D721Med (cell line): Measurements from ENCODE around the gene BPHL.
A peak's percentile ranks its signal among the peaks of the same experiment; 100 is the strongest.
"Not testable (repeated sequence)": the region's sequence is repeated elsewhere in the genome, so short reads cannot be mapped to it uniquely, and the experiment has no call there.

Experiments
- DNase-seq: peaks from one replicate; pipeline ENCODE4 v3.0.0; 2011; ENCODE audit warnings: low spot score; ENCODE audit not compliant: insufficient read length
- FAIRE-seq: peaks from 2 replicates; lab custom pipeline; 2011; peaks lifted over from hg19 to GRCh38; lab: Jason Lieb, UNC
- TF ChIP-seq, protein P1 (sequence below): IDR thresholded peaks from 2 replicates; pipeline ENCODE4 v1.5.1; 2012; ENCODE audit warnings: mild to moderate bottlenecking, control low read depth; ENCODE audit not compliant: insufficient read depth; ENCODE audit errors: missing control alignments

The BPHL gene

DNA sequence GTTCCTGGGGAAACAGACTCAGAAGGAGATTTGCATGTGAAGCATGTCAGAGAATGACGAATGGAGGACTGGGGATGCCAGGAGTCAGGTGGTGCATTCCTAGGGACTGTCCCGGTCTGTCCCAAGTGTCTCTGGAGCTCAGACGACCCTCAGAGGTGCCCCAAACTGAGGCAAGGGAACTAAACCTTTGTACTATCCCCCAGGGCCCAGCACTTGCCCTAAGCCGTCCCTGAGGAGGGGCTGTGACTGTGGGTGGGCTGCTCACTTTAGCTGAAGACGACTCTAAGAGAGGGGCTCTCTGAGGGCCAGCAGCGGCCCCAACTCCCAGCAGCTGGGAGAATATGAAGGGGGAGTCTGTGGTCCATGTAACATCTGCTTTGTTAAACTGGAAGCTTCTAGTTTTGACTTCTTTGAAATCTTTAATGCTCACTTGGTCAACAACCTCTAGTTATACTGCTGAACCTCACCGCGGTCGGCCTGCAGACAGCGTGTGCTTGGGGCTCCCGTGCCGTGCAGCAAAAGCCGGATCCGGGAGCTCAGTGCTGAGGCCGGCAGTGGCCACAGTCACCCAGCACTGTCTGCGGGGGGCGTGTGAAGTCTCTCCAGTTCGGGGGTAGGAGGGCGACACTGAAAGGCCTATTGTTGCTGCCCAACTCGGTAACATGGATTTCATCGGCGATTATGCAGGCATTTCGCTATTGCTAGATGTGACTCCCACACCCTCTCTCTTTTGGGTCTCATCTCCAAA is 74.8 kb downstream of the BPHL start:
- TF ChIP-seq, protein P1, sequence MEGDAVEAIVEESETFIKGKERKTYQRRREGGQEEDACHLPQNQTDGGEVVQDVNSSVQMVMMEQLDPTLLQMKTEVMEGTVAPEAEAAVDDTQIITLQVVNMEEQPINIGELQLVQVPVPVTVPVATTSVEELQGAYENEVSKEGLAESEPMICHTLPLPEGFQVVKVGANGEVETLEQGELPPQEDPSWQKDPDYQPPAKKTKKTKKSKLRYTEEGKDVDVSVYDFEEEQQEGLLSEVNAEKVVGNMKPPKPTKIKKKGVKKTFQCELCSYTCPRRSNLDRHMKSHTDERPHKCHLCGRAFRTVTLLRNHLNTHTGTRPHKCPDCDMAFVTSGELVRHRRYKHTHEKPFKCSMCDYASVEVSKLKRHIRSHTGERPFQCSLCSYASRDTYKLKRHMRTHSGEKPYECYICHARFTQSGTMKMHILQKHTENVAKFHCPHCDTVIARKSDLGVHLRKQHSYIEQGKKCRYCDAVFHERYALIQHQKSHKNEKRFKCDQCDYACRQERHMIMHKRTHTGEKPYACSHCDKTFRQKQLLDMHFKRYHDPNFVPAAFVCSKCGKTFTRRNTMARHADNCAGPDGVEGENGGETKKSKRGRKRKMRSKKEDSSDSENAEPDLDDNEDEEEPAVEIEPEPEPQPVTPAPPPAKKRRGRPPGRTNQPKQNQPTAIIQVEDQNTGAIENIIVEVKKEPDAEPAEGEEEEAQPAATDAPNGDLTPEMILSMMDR: no peak
- no peak for DNase-seq
- FAIRE-seq: no peak

DNA sequence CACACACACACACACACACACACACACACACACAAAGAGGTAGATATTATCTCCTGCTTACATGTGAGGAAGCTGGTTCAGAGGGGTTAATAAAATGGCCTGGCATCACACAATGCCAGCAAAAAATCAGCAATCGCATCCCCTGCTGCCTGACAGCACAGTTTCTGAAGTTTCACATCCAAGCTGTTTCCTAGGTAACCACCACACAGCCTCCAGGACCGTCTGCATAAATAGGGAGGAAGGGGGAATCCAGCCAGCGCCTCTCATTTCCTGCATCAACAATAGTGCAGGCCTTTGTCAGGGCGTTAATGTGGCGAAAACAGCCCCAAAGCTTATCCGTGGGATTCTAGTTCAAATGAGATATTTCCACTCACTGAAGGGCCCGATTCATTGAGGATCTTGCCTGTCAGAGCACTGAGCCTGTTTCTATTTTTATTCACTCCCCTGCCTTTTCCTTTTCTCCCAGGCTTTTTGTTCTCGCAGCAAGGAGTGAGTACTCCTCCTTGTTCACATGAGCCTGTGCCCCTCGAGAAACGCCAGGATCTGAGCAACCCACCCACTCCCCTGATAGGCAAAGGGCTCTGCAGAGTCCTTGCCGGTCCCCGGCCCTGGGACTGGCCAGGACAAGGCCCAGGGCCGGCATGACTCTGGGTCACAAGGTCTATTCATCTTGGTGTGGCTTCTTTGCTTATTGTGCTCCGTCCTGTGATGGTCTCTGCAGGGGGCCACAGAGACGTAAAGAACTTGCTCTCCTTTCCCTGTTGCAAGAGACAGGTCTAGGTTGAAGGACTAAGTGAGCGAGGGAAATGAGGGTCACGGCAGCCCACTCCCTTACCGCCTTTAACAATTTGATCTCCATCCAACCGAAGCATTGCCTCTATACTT is 76.3 kb downstream of the BPHL start:
- no peak for DNase-seq
- FAIRE-seq: no peak
- TF ChIP-seq, protein P1: no peak

DNA sequence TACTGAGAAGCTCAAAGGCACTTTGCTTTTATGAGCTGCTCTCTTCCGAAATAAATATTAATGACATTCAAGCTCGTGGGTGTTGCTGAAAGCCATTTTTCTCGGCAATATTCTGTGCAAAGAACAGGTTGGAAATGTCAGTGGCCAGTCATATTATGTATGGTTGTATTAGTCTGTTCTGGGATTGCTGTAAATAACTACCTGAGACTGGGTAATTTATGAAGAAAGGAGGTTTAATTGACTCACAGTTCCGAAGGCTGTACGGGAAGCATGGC is 76.8 kb downstream of the BPHL start:
- TF ChIP-seq, protein P1: no peak
- FAIRE-seq (no peak), DNase-seq (no peak)

DNA sequence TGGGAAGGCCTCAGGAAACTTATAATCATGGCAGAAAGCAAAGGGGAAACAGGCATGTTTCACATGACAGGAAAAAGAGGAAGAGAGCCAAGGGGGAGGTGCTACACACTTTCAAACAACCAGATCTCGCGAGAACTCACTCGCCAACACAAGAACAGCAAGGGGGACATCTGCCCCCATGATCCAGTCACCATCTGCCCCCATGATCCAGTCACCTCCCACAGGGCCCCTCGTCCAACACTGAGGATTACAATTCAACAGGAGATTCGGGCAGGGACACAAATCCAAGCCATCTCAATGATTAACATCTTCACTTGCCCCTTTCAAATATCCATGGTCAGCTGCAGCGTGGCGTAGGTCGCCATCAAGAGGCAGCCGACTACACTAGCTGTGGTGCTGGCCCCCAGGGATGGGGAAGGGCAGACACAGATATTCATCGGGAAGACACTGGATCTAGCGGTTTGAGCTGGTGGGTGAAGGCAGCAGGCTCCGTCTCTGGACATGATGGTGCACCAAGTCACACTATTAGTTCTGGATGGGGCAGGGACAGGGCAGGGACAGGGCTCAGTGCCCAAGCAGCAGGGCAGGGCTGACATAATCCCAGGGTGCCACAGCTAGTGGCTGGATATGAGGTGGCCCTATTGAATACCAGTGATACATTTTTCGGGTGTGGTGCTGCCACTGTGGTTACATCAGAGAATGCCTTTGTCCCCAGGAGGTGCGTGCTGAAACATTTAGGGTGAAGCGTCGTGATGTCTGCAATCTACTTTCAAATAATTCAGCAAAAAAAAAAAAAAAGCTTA is 77.4 kb downstream of the BPHL start:
- FAIRE-seq (no peak), DNase-seq (no peak)
- TF ChIP-seq, protein P1: peak; percentile 57

DNA sequence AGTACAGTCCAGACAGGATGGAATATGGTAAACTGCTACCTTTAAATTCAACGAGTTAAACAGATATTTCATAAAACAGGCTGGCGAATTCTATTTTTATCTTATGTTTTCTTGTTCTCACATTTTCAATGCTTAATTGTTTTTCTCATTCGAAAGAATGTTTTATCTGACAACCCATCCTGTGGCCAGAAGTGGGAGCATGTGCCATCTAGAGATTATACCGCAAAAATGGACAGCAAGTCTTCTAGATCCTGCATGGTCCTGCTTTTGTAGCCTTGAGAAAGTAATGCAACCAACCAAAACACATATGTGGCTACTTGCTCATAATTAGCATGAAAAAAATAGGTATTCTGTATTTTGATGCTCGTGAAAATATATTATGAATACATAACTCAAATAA is 78.3 kb downstream of the BPHL start:
- DNase-seq (no peak), FAIRE-seq (no peak)
- TF ChIP-seq, protein P1: no peak

DNA sequence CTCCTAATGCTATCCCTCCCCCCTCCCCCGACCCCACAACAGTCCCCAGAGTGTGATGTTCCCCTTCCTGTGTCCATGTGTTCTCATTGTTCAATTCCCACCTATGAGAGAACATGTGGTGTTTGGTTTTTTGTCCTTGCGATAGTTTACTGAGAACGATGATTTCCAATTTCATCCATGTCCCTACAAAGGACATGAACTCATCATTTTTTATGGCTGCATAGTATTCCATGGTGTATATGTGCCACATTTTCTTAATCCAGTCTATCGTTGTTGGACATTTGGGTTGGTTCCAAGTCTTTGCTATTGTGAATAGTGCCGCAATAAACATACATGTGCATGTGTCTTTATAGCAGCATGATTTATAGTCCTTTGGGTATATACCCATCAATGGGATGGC is 79.2 kb downstream of the BPHL start:
- not testable (repeated sequence) for FAIRE-seq, DNase-seq

DNA sequence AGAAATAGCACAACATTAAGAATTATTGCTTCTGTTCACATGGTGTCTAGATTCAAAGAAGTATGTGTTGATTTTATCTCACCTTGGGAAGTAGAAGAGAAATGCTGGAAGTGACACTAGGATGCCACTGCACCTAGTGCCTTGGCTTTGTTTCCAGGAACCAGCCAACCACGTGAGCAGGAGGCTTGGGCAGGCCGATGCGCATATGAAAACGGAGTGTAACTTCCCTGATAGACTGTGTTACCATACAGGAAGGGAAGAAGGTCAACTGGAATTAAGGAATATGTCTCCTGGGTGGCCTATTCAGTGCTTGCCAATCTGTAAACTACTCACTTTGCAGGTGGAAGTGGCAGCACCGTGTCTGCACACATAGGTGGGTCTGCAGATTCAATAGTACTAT is 80.9 kb downstream of the BPHL start:
- DNase-seq (no peak), FAIRE-seq (no peak)
- TF ChIP-seq, protein P1: no peak
